Right lung (tissue), 5 donors: ENCODE results near the gene RNASE12. TPM values are rescaled to one million over a fixed set of nuclear protein-coding genes. Genes with fewer than 3 reads are reported as not detected.
"Not testable (repeated sequence)": the region's sequence is repeated elsewhere in the genome, so short reads cannot be mapped to it uniquely, and the experiment has no call there.

Source experiments
- DNase-seq, 2 donors: peaks; one replicate each; pipeline ENCODE4 v3.0.0-alpha.2; 2013
- polyA plus RNA-seq, 5 donors: library from polyadenylated mRNA; unstranded; fragments of 120-200 nt; gene quantifications; one replicate each; pipeline versions ENCODE4 v1.2.1 to v1.2.3, GENCODE V29; 2013; ENCODE audit warnings: inconsistent platforms in 1 of 5, low replicate concordance in 1 of 5; ENCODE audit not compliant: insufficient read length in 5 of 5, insufficient read depth in 1 of 5

The RNASE12 gene
- polyA plus RNA-seq, 5 donors, result not detected

GRCh38 chr14:20614038-20614840 is 23.1 kb upstream of the RNASE12 start:
- no peak for DNase-seq

DNA sequence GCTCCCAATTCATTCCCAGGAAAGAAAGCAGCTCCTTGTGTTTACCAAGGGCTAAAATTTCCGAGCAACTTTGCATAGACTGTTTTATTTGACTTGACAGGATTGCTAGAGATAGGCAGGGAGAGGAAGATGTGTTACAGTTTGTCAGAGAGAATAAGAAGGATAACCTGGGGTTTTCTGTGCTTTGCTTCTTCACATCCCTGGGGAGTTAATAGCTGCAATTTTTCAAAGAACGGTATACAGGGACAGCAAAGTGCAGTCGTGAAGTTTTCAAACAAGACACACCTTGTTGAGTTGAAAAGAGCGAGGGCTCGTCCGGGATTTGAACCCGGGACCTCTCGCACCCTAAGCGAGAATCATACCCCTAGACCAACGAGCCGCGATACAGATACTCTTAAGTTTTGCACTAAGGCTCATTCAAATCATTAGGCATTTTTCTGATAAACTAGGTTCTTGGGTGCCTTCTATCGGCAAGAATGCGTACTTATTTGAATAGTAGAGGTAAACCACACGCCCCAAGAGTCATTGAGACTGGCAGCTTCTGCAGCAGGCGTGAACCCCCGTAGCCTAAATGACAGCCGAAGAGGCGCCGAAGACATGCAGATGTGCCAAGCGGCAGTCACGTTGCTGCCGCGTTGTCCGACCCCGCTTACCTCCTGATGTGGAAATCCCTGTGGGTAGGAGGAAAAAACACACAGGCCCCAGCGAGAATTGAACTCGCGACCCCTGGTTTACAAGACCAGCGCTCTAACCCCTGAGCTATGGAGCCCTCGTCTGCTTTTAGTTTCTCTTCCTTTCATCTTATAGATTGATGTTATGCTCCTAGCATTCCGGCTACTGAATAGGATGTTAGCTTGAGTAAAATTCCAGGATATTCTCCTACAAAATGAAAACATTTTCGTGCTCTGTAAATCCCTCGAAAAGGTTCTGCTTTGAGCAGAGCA is 22.2 kb upstream of the RNASE12 start:
- peak; percentile 91 to 95 for DNase-seq

- no peak for DNase-seq
Measured at GRCh38 chr14:20612403-20612802, 21.2 kb upstream of the RNASE12 start.

GRCh38 chr14:20611277-20611676 is 20.1 kb upstream of the RNASE12 start:
- no peak for DNase-seq

DNA sequence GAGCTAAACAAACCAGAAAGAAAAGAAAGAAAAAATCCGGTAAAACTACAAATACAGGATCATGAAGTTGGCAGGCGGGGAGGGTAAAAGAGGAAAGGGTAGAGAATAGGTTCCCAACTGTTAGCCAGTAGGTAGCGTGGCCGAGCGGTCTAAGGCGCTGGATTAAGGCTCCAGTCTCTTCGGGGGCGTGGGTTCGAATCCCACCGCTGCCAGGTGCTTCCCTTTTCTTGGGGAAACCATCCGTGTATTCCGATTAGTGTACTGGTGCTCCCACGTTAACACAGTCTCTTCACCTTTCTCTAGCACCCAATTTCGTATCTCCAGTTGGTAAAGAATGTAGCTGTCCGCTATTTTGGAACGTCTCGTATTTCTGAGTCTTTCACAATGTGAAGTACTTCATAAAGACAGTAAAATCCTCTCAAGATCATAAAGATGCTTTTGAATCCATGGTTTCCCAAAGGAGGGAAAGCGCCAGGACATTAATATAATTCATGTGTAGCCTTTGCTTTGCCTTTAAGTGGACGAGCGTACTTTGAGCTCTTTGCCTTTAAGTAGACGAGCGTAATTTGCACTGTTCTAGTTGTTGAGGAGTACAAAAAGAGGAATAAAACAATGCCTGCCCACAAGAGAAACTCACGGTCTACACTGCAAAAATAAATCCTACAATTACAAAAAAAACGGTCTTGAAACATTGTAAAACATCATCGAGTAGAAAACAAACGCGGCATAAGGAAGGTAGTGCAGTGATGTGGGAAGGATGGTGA is 19.0 kb upstream of the RNASE12 start:
- DNase-seq, result peak; percentile 61 to 80

DNA sequence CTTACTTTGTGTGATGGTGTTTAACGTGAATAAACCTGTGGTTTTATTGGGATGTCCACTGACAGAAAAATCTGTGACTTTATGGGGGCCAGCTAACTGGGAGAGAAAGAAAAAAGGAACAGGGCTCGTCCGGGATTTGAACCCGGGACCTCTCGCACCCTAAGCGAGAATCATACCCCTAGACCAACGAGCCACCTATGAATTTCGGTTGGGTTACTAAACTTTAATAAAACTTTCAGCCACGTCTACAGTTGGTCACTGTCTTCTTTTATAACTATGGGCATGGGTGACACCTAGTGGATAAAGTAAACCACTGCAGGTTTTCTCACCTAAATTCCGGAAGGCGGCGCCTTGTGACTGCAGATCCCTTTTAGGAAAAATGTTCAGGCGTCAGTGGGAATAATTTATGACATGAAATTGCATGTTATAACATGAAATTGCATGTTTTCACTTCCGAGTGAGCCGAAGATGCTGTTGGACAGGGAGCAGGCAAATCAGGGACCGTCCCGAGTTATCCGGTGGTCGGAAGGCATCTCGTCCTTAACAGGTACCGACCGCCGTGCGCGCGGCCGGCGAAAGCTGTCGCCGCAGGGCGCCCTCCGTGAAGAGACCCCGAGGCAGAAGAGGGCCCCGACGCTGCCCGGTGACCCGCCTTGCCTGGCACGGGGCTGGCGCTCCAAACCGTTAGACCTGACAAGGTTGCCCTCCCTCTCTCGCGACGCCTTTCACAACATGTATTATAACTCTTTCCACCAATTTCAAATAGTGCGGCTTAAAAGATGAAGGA is 18.2 kb upstream of the RNASE12 start:
- peak; percentile 75 to 88 for DNase-seq

GRCh38 chr14:20608383-20609110 is 17.4 kb upstream of the RNASE12 start:
- no peak for DNase-seq

- no peak for DNase-seq
Measured at GRCh38 chr14:20607617-20608016, 16.4 kb upstream of the RNASE12 start.

- DNase-seq, result no peak
Measured at GRCh38 chr14:20606902-20607242, 15.7 kb upstream of the RNASE12 start.

GRCh38 chr14:20606190-20606901 is 15.2 kb upstream of the RNASE12 start:
- no peak for DNase-seq

DNA sequence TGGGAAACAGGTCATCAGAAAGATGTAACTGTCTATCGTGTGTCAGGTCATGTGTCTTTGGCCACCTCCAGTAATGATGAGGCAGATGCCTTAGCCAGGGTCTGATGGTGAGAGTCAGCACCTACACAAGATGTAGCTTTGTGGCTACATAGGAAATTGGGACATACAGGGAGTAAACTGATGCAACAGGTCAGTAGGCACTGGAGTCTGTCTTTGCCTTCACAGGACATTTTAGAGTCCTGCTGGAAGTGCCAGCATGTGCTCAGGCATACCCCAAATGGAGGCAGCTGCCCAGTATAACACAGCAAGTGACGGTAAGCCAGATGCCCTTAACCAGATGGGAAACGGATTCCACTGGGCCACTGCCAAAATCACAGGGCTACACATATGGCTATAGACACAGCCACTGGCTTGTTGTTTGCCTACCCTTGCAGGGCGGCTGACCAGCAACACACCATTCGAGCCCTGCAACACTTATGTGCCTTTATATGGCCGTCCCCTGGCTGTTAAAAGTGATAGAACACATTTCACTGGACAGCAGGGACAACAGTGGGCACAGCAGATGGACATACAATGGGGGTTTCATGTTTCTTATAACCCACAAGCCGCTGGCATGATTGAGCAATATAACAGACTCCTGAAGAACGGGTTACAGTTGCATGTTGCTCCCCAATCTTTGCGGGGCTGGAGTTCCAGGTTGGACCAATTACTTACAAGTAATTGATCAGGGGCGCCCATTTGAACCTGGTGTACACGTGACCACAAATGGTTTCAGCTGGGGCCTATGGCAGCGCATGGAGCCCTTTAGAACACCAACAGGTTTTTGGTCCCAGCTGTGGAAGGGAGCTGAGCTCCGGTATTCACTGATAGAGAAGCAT is 12.9 kb upstream of the RNASE12 start:
- no peak for DNase-seq

DNA sequence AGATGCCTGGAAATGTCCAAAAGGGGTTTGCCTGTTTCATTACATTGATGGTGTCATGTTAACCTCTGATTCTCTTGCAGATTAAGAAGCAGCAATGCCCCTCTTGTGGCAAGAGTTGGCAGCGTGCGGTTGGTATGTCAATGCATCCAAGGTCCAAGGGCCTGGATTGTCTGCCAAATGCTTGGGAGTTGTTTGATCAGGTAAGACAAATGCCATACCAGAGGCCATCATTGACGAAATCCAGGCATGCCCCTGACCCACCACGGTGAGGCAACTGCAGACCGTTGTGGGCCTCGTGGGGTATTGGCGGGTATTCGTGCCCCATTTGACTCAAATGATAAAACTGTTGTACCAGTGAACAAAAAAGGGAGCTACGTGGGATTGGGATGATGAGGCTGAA is 11.4 kb upstream of the RNASE12 start:
- DNase-seq, result no peak

DNA sequence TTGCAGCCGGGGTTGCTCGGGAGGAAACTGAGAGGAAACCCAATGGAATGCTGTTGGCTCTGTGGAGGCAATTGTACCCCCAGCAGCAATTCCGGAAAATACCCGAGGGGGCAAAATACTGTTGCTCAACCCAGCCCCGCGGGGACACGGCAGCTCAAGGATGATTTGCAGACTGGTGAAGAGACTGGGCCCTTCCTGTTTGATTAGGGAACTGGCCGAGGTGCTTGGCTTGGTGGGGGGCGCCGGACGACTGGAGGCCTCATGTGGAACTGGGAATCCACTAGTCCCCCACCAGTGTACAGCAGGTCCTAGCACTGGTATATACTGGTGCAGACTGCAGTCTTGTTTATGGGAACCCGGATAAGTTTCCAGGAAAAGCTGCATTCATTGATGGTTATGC is 10.3 kb upstream of the RNASE12 start:
- no peak for DNase-seq

- DNase-seq, result no peak
Measured at GRCh38 chr14:20597108-20597507, 5.9 kb upstream of the RNASE12 start.

- DNase-seq, result not testable (repeated sequence)
Measured at GRCh38 chr14:20595726-20596125, 4.5 kb upstream of the RNASE12 start.

GRCh38 chr14:20592574-20592973 is 1.4 kb upstream of the RNASE12 start:
- DNase-seq, result no peak

GRCh38 chr14:20587489-20588154 is 3.6 kb downstream of the RNASE12 start, which contains the start of gene RNASE11:
TSS of gene RNASE11 (minus strand) at chr14:20588001.
- DNase-seq, result no peak

DNA sequence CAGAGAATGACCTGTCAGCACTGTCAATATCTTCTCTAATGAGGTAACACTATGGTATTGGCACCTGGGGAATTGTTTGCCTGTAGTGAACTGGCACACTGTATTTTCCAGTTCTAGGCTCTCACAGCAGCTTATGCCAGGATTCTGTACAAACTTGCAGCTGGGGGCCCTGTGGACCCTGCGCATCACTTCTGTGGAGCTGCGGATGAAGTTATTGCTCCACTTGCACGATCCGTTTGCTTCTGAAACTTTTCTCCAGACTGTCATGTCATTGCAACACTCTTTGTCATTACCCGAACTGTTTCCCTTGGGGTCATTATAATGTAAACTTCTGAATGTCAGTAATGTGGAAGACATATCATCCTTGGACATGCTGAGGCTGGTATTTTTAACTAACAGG is 7.3 kb downstream of the RNASE12 start:
- DNase-seq, result no peak
